Nephron progenitor cell (in vitro differentiated cells): Measurements from ENCODE around the gene MED16.

Experiments
- DNase-seq: peaks from one replicate; pipeline ENCODE4 v3.0.0; 2021
- H3K27ac Mint-ChIP-seq: 2 replicates; pipeline ENCODE4 v1.8.0; 2021; ENCODE audit warnings: mild to moderate bottlenecking, moderate library complexity, mixed read lengths
- H3K27me3 Mint-ChIP-seq: 2 replicates; pipeline ENCODE4 v1.8.0; 2021; ENCODE audit warnings: mild to moderate bottlenecking, low read depth, mixed read lengths; ENCODE audit not compliant: poor library complexity
- H3K36me3 Mint-ChIP-seq: 2 replicates; pipeline ENCODE4 v1.8.0; 2021; ENCODE audit warnings: low read depth, mixed read lengths
- H3K4me1 Mint-ChIP-seq: 2 replicates; pipeline ENCODE4 v1.8.0; 2021; ENCODE audit warnings: mixed read lengths
- H3K4me3 Mint-ChIP-seq: 2 replicates; pipeline ENCODE4 v1.8.0; 2021; ENCODE audit warnings: mild to moderate bottlenecking, moderate library complexity, mixed read lengths
- H3K9me3 Mint-ChIP-seq: 2 replicates; pipeline ENCODE4 v1.8.0; 2021; ENCODE audit warnings: mild to moderate bottlenecking, moderate library complexity, mixed read lengths
- TF ChIP-seq, protein P1 (sequence below): fragments of 200-600 bp; sonication (generic); IDR thresholded peaks from 2 replicates; pipeline ENCODE4 v1.5.0; 2021; ENCODE audit warnings: antibody characterized with exemption

The MED16 gene

DNA sequence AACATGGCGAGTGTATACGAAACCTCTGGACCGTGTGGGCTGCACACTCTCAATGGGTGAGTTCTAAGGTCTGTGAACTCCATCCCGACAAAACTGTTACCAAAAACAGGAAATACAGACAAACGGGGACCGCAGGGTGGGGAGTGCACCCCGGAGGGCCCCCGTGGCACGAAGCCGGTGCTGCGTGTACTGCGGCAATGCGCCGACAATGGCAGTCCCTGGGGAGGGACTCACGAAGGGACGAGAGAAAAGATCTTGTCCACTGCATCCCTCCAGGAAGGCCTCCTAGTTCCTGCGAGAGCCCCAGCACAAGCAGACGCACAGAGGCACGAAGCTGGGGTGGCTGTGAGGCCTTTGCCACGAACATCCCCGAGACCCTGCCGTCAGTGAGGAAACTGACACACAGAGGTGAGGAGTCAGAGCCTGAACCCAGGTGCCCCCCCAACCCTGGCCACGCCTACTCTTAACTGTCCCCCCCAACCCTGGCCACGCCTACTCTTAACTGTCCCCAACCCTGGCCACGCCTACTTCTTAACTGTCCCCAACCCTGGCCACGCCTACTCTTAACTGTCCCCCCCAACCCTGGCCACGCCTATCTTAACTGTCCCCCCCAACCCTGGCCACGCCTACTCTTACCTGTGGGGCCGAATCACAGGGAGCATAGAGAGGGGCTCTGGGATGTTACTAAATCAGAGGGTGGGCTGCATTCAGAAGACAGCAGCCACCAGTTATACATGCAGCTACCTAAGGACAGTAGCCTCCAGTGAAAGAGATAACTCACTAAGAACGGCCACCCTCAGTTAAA is 4.2 kb downstream of the MED16 start:
- no peak for DNase-seq
- peaks cover 4% of the 10 kb centered on the region for H3K27me3 Mint-ChIP-seq
- H3K27ac Mint-ChIP-seq, result no peak overlapping the region
- H3K4me3 Mint-ChIP-seq, result no peak overlapping the region
- TF ChIP-seq, protein P1, sequence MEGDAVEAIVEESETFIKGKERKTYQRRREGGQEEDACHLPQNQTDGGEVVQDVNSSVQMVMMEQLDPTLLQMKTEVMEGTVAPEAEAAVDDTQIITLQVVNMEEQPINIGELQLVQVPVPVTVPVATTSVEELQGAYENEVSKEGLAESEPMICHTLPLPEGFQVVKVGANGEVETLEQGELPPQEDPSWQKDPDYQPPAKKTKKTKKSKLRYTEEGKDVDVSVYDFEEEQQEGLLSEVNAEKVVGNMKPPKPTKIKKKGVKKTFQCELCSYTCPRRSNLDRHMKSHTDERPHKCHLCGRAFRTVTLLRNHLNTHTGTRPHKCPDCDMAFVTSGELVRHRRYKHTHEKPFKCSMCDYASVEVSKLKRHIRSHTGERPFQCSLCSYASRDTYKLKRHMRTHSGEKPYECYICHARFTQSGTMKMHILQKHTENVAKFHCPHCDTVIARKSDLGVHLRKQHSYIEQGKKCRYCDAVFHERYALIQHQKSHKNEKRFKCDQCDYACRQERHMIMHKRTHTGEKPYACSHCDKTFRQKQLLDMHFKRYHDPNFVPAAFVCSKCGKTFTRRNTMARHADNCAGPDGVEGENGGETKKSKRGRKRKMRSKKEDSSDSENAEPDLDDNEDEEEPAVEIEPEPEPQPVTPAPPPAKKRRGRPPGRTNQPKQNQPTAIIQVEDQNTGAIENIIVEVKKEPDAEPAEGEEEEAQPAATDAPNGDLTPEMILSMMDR, result no peak
- H3K36me3 Mint-ChIP-seq, result peaks cover 22% of the 10 kb centered on the region
- H3K4me1 Mint-ChIP-seq, result no peaks in the 10 kb centered on the region
- no peaks in the 10 kb centered on the region for H3K9me3 Mint-ChIP-seq

DNA sequence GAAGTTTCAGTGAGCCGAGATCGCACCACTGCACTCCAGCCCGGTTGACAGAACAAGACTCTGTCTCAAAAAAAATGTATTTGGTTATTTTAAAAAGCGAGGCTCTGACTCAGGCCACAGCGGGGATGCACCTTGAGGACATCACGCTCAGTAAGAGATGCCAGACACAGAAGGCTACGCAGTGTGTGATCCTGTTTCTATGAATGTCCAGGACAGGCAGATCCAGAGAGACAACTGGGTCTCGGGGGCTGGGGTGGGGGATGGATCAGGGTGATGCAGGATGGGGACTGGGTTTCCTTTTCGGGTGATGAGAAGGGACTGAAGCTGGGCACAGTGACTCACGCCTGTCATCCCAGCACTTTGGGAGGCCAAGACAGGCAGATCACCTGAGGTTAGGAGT is 5.4 kb downstream of the MED16 start:
- no peaks in the 10 kb centered on the region for H3K27me3 Mint-ChIP-seq
- no peaks in the 10 kb centered on the region for H3K4me1 Mint-ChIP-seq
- H3K4me3 Mint-ChIP-seq, result no peak overlapping the region
- no peaks in the 10 kb centered on the region for H3K9me3 Mint-ChIP-seq
- no peak for DNase-seq
- TF ChIP-seq, protein P1, result no peak
- no peak overlapping the region for H3K27ac Mint-ChIP-seq
- peaks cover 24% of the 10 kb centered on the region for H3K36me3 Mint-ChIP-seq

DNA sequence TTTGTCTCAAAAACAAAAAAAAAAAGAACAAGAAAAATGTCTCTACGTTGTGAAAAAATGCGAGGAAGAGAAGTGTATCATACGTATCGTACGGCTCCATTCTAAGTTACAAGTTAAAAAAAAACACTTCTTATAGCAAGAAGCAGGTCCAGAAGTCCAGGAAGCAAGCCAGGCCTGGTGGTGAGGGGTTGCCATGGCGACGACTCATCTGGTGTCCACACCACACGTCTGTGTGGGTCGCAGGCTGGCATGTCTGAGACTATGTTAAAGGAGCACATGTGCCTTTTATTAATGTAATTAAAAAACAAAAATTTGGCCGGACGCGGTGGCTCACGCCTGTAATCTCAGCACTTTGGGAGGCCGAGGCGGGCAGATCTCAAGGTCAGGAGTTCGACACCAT is 5.9 kb downstream of the MED16 start:
- H3K27me3 Mint-ChIP-seq, result no peaks in the 10 kb centered on the region
- TF ChIP-seq, protein P1, result no peak
- no peak overlapping the region for H3K27ac Mint-ChIP-seq
- H3K4me1 Mint-ChIP-seq, result no peaks in the 10 kb centered on the region
- H3K4me3 Mint-ChIP-seq, result no peak overlapping the region
- DNase-seq, result peak; percentile 39
- H3K36me3 Mint-ChIP-seq, result peaks cover 29% of the 10 kb centered on the region
- no peaks in the 10 kb centered on the region for H3K9me3 Mint-ChIP-seq

DNA sequence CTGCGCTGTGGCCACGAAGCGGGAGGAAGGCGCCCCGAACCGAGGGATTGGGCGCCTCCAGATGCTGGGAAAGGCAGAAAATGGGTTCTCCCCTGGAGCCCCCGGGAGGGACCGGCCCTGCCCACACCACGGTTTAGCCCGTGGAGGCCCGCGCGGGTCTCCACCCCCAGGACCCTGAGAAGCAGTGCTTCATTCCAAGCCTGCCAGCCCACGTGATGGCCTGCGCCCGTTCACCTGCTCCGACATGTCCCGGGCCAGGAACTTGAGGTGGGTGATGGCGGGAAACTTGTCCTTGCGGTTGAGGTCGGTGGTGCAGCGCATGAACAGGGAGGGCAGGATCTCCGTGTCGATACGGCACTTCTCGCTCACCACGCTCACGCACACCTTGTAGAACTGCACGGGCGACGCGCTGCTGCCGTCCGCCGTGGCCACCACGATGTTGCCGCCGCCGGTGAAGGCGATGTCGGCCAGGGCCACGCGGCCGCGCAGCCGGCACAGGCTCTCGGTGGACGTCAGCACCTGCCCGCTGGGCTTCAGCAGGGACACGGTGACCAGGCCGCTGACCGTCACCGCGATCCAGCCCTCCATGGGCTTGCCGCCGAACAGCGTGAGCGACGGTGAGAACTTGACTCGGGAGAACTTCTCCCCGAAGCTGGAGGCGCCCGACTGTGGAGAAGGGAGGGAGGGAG is 7.3 kb downstream of the MED16 start:
- TF ChIP-seq, protein P1, result no peak
- Mint-ChIP-seq H3K4me1 (no peaks in the 10 kb centered on the region), H3K4me3 (no peak overlapping the region), H3K27ac (no peak overlapping the region), H3K9me3 (no peaks in the 10 kb centered on the region), H3K27me3 (no peaks in the 10 kb centered on the region), H3K36me3 (peaks cover 43% of the 10 kb centered on the region)
- no peak for DNase-seq

DNA sequence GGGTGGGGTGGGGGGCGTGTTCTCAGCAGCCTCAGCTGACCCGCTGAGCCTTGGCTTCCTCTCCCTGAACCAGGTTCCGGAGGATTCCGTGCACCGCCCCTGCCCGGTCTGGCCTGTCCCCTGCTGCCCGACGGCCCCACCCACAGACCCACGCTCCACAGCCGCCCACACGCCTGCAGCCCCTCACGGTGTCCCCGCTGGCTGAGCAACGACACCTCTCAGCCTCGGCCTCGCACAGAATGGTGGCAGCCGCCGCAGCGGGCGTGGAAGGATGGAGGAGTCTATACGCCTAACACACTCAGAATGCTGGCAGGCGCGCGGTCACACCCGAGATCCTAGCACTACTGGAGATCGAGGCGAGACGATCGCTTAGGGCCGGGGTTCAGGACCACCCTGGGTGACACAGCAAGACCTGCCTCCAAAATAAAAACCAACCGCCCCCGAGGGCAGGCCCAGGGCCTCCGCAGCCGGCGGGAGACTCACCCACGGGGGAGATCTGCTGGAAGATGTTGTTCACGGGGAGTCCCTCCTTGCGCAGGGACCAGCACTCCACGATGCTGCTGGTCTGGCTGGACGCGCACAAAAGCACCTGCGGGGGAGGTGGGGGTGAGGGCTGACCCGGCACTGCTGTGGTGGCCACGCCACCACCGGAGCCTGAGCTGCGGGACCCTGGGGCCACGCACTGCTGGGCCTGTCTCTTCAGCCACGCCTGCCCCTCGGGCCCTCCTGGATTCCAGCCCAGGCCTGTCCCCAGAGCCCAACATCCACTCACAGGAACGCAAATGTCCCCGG is 8.4 kb downstream of the MED16 start:
- H3K4me1 Mint-ChIP-seq, result no peaks in the 10 kb centered on the region
- H3K27me3 Mint-ChIP-seq, result no peaks in the 10 kb centered on the region
- no peaks in the 10 kb centered on the region for H3K9me3 Mint-ChIP-seq
- no peak overlapping the region for H3K4me3 Mint-ChIP-seq
- H3K36me3 Mint-ChIP-seq, result peaks cover 45% of the 10 kb centered on the region
- TF ChIP-seq, protein P1, result no peak
- H3K27ac Mint-ChIP-seq, result no peak overlapping the region
- DNase-seq, result no peak
